Measurements from ENCODE around the gene HILPDA.
A peak's percentile ranks its signal among the peaks of the same experiment; 100 is the strongest.
"Not testable (repeated sequence)": the region's sequence is repeated elsewhere in the genome, so short reads cannot be mapped to it uniquely, and the experiment has no call there.

The HILPDA gene

DNA sequence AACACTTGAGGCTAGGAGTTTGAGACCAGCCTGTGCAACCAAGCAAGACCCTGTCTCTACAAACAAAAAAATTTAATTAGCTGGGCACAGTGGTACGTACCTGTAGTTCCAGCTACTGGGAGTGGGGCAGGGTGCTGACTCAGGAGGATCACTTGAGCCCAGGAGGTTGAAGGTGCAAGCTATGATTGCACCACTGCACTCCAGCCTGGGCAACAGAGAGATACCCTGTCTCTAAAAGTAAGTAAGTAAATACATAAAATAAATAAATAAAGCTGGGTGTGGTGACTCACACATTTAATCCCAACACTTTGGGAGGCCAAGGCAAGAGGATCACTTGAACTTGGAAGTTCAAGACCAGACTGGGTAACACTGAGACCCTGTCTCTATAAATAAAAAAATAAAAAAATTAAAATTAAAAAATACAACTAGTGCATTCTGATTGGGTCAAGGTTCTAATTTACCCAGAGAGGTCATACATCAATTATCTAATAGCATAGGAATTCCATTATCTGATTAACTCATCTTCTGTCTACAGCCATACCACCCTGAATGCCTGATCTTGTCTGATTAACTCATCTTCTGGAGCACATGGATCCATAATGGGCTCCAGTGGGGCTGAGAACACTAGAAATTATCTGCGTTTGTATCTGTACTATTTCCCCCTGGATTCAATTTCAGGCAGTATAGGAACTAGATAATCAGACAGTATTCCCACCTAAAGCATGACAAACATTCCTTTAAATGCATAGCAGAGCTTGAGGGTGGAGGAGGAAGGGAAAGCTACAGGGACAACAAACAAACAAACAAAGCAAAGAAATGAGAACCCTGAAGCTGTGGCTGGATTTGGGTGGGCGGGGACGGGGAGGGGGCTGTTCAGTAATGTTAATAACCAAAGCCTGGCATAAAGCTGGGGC, 21.0 kb upstream of the HILPDA start:
- no peak for DNase-seq

DNA sequence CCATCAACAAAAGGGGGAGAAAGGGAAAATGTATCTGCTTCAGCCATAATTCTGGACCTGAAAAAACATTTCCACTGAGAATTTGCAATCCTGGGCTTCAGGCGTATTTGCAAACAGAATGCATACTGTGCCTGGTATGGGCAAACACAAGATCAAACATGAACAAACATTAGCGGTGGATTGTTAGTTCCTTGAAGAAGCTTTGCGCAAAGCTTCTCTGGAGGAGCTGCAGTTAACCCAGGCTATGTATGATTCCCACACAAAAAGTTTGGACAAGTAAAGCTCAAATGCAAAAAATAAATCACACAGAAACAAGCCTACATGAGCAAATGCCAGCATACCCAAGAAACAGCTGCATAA, 20.4 kb upstream of the HILPDA start:
- DNase-seq, result no peak

DNA sequence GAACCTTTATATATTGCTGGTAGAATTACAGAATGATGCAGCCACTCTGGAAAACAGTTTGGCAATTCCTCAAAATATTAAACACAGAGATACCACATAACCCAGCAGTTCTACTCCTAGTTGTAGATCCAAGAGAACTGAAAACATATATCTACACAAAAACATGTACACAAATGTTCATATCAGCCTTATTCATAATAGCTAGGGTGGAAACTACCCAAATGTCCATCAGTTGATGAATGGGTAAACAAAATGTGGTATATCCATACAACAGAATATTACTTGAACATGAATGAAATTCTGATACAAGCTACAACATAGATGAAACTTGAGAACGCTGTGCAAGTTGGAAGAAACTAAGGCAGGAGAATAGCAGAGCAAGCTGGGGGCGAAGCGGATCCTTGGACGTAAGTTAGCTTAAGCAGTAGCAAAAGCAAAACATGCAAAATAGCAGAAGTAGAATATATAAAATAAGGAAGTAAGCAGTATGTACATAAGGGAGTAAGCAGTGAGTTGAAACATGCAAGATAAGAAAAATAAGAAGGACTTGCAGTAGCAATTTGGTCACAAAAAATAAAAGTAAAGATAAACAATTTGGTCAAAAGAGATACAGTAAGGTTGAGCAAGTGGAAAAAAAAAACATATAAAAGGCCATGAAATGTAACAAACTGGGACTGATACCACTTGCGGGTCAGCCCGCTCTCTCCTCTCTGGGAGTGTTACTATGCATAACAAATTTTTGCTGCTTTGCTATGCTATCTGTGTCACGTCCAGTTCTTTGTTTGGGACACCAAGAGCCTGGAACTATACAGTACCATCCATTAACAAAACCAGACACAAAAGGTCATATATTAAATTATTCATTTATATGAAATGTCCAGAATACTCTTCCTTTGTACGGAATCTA, 18.0 kb upstream of the HILPDA start:
- no peak for DNase-seq

DNA sequence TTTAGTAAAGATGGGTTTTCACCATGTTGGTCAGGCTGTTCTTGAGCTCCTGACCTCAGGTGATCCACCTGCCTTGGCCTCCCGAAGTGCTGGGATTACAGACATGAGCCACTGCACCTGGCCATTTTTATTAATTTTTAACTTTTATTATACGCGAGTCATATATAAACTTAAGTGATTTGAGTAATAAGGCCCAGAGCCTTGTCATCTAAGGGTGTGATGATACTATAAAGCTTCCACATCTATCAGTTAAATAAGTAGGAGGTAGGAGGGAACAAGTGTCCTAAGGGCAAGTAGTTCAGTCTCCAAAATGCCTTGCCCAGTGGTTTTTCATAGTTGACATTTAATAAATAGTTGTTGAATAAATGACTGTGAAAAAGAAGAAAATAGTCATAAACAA, 13.3 kb upstream of the HILPDA start:
- no peak for DNase-seq

DNA sequence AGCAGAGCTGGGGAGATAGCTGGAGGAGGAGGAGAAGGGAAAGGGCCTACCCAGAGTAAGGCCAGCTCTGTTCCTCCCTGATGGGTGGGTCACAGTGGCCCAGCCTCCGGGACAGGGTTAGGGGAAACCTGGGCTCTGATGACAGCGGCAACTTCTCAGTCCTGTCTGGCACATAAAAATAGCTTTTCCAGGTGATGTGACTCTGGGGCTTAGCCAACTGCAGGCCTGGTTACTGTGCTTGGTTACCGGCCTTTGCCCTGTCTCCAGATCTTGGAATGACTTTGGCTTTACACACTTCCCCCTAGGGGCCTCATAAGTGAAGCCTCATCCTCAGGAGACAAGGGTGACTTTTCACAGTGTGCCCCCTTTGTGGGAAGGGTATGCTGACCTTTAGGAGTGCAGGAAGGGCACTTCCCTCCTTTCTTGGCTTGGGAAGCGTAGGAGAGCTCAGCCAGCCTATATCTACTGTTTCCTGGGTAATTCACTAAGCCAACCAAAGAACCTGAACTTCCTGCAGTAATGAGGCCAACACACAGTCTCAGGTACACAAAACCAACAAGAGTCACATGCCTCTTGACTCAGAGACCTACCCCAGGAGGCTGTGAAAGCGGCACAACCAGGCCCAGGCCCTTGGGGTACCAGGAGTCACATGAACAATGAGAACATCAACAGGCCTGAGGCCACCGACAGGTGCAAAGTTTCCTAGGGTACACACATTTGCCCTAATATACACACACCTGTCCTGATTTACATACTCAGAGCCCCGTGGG, 11.7 kb upstream of the HILPDA start:
- DNase-seq, result no peak

DNA sequence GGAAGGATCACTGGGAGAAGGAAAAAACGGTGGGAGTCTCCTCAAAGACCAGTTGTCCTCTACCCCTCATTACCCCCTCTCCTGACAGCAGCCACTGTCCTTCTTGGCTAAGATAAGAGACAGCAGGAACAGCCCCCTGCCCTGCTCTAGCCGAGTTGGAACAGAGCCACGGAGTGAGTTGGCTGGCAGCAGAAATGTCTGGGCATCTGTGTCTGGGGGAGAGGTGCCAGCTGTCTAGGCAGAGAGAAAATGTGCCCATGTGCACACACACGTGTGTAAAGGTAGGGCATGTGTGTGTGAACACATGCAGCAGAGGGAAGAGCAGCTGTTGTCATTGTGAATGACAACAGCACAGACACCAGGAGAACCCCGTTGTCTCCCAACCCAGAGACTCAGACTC, 9.4 kb upstream of the HILPDA start:
- no peak for DNase-seq

DNA sequence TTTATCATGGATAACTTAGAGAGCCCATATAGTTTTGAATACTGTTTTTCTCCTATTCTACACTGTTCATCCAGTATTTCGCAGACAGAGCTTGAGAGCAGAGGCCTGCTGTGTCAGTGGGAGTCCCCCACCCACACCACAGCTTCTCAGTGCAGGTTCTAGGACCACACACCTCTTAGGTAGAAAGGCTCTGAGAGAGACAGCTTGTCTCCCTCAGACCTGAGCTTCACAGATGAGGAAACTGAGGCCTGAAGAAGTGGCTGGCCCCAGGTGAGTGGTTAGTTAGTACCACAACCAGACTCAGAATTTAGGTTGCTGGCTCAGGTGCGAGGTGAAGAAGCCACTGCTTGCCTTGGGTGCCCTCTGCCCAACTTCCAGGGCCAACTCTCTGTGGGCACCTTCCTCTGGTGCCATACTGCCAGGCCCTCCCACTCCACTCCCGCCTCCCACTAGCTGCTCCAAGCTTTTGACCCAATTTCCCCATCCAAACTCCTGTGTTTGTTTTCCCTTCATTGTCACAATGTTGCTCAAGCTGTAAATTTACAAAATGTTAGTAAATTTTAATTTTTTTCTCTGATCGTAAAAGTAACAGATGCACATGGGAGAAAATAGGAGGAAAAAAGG, 7.6 kb upstream of the HILPDA start:
- no peak for DNase-seq

DNA sequence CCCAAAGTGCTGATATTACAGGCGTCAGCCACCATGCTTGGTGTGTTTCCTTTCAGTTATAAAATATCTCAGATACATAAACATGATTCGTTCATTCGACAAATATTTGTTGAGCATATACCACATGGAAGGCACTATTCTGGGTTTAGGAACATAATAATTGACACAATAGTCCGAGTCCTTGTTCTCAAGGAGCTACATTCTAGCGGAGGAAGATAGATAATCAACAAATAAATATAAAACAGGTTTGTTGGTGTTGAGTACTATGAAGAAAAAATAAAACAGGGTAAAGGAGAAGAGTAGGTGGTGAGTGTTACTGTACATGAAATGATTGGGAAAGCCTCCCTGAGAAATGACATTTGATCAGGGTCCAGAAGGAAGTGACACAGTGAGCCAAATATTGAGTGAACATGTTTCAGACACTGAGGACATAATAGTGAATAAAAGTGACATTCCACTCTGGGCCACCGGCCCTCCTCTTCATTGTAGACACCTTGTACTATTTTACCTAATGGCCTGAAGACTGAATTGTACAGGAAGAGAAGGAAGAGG, 6.9 kb upstream of the HILPDA start:
- no peak for DNase-seq

DNA sequence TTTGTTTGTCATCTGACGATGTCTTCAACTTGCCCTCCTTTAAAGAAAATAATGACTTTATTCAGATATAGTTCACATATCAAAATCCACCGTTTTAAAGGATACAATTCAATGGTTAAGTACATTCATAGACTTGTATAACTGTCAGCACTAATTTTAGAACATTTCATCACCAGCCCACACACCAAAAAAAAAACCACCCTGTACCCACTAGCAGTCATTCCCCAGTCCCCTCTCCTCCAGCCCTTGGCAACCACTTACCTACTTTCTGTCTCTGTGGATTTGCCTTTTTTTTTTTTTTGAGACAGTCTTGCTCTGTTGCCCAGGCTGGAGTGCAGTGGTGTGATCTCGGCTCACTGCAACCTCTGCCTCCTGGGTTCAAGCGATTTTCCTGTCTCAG, 5.3 kb upstream of the HILPDA start:
- no peak for DNase-seq

DNA sequence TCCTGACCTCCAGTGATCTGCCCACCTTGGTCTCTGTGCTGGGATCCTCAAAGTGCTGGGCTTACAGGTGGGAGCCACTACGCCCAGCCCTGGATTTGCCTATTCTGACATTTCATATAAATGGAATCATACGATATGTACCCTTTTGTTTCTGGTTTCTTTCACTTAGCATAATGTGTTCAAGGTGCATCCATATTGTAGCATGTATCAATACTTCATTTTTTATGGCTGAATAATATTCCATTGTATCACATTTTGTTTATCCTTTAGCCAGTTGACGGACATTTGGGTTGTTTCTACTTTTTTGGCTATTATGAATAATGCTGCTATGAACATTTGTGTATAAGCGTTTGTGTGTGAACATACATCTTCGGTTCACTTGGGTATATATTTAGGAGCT, 4.8 kb upstream of the HILPDA start:
- DNase-seq, result no peak

DNA sequence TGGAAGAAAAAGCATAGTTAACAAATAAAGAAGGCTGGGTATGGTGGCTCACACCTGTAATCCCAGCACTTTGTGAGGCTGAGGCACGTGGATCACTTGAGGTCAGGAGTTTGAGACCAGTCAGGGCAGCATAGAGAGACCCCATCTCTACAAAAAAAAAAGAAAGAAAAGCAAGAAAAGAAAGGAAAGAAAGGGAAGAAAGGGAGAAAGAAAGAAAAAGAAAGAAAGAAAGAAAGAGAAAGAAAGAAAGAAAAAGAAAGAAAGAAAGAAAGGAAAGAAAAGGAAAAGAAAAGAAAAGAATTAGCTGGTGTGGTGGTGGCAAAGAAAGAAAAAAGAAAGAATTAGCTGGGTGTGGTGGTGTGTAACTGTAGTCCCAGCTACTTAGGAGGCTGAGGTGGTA, 3.1 kb upstream of the HILPDA start:
- DNase-seq, result no peak

DNA sequence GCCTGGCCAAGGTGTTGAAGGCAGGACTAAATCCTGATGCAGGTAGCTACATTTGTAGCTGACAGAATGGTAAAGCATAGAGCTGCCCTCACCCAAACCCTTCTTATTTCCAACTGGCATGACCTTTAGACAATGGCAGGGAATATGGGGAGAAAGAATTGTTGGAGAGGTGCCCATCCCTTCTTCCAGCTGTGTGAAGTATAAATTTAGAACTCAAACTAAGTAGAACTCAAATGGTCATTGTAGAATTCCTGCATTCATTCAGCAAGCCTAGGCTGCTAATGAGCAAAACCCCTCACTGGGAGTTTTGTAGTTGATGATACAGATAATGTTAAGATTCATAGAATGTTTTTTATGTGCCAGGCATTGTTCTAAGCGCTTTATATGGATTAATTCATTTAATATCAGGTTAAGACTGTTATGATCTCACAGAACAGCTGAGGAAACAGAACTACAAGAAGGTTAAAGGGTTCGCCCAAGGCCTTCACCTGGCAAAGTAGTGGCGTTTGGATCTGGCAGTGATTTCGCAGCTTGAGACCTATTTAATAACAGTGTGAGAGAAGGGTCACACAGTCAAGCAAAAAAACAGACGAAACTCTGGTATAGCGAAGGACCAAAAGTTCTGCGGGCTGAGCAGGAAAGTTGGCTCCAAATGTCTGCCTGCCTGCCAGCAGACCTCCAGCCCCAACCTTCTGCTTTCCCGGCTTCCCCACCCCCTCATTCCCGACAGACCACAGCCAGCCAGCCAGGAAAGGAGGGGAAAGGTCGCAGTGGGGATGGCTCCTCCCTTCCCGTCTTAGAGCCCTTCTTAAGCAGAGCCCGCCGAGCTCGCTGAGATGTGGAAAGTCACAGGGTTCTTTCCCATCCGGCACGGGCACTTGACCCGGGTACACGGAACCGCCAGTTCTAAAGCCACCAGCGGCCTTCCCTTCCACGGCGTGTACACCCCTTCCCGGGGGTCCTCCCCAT, 1.6 kb upstream of the HILPDA start:
- no peak for DNase-seq

DNA sequence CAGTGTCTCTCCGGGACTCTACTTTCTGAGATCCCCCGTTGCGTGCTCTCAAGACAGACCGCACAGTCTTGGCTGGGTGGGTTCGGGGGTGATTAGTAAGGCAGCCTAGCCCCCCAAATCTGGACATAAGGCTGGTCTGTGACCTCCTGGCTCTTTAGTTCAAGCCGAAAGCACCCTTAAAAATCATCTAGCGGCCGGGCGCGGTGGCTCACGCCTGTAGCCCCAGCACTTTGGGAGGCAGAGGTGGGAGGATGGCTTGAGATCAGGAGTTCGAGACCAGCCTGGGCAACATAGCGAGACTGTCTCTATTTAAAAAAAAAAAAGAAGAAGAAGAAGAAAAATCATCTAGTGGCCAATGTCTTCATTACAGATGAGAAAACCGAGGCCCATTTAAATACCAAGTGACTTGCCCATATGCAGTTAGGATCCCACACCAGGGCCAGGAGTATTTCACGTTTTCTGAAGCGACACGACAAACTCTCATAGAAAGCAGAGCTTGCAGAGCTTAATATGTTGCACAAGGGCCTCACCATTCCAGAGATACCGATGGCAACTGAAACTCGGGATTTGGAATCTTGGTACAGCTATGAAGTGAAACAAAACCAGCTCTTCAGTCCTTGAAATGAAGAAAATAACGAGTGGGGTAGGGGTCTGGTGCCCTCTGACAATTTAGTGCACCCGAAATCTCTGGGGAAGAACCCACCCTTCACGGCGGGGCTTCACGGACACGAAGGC, 703 bp upstream of the HILPDA start:
- DNase-seq, result no peak

DNA sequence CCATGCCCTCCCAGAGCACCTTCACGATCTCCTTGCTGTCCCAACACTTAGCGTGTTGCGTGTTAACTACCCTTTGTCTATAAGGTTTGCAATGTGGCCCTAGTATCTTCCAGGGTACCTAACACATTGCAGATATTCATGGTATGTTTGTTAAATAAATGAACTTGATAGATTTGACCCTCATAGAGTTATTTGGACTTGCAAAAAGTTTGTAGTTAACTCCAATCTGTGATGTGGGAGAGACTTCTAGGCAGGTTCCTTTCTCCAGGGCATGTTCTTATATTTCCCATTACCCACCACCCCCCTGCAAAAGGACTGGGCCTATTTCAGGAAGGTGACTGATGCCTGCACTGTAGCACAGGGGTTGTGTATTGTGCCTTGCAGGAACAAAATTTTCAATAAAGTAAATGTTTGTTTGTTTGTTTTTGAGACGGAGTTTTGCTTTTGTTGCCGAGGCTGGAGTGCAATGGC, 612 bp downstream of the HILPDA start:
- no peak for DNase-seq

DNA sequence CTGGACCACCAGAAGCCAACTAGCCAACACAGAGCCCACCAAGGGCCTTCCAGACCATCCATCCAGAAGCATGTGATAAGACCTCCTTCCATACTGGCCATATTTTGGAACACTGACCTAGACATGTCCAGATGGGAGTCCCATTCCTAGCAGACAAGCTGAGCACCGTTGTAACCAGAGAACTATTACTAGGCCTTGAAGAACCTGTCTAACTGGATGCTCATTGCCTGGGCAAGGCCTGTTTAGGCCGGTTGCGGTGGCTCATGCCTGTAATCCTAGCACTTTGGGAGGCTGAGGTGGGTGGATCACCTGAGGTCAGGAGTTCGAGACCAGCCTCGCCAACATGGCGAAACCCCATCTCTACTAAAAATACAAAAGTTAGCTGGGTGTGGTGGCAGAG, 1.7 kb downstream of the HILPDA start:
- not testable (repeated sequence) for DNase-seq

DNA sequence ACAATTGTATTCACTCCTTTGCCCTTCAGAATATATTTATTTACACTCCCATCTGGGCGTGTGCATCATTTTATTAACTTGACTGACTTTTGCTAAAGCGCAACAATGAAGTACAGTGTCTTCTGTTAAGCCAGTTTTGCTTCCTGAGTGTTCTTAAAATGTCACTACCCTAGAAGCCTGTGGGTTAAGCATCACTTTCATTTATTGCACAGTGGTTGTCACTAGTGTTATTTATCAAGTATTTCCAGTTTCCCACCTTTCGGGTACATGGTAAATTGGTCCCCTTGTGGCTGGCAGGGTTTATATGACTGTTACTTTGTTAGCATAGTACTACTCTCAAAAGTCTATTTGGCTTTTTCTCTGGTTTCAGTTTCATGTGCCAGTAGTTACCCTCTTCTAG, 3.3 kb downstream of the HILPDA start:
- DNase-seq, result no peak

DNA sequence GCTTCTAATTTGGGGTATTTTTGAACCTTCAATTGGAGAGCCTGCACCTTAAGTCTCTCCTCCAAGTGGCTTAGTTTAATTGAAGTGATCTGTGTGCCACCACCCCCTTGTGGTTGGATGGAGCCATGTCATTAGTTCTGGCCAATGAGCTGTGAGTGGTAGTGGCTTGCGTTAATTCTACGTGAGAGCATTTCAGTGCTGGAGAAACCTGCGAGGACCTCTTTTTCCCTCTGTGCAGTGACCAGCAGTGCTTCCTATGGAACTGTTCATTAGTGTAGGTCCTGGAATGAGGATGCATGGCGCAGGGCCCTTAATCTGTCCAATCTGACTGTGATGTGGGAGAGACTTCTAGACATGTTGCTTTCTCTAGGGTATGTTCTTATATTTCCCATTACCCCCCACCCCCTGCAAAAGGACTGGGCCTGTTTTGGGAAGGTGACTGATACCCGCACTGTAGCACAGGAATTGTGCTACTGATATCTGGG, 3.8 kb downstream of the HILPDA start:
- DNase-seq, result peak; percentile 57

DNA sequence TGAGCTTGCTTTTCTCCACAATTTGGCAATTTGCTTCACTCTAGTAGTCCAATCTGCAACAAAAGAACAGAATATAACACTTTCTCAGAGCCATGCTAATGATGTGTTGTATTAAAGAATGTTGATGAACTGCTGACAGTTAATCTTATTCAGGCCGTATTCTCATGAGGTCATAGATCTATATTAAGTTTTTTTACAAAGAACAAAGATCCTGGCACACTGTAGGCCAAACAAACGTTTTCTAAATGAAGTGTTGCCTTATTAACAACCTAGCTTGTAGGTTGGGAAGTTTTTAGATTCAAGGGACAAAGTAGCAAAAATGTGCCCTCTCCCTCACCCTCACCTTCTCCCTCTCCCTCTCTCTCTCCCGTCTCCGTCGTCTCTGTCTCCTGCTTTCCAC, 6.8 kb downstream of the HILPDA start:
- DNase-seq, result no peak

DNA sequence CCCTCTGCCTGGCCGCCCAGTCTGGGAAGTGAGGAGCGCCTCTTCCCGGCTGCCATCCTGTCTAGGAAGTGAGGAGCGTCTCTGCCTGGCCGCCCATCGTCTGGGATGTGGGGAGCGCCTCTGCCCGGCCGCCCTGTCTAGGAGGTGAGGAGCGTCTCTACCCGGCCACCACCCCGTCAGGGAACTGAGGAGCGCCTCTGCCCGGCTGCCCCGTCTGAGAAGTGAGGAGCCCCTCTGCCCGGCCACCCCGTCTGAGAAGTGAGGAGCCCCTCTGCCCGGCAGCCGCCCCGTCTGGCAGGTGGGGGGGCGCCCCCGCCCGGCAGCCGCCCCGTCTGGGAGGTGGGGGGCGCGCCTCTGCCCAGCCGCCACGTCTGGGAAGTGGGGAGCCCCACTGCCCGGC, 7.7 kb downstream of the HILPDA start:
- not testable (repeated sequence) for DNase-seq

DNA sequence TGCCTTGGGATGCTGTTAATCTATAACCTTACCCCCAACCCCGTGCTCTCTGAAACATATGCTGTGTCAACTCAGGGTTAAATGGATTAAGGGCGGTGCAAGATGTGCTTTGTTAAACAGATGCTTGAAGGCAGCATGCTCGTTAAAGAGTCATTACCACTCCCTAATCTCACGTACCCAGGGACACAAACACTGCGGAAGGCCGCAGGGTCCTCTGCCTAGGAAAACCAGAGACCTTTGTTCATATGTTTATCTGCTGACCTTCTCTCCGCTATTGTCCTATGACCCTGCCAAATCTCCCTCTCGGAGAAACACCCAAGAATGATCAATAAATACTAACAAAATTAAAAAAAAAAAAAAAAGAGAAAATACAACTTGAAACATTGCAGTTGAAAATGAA, 8.3 kb downstream of the HILPDA start:
- DNase-seq, result not testable (repeated sequence)

Measured in effector CD4-positive, alpha-beta T cell (primary cell).